HG03520 (cell line): ENCODE measurements around the gene ZNF672.
A peak's percentile ranks its signal among the peaks of the same experiment; 100 is the strongest.
"Not testable (repeated sequence)": the region's sequence is repeated elsewhere in the genome, so short reads cannot be mapped to it uniquely, and the experiment has no call there.

Experiments
- ATAC-seq: cut with Tn5 transposase; IDR thresholded peaks from one replicate; pipeline ENCODE4 v1.9.1; 2021; ENCODE audit warnings: mild to moderate bottlenecking, moderate library complexity; ENCODE audit not compliant: unreplicated experiment

Gene ZNF672

DNA sequence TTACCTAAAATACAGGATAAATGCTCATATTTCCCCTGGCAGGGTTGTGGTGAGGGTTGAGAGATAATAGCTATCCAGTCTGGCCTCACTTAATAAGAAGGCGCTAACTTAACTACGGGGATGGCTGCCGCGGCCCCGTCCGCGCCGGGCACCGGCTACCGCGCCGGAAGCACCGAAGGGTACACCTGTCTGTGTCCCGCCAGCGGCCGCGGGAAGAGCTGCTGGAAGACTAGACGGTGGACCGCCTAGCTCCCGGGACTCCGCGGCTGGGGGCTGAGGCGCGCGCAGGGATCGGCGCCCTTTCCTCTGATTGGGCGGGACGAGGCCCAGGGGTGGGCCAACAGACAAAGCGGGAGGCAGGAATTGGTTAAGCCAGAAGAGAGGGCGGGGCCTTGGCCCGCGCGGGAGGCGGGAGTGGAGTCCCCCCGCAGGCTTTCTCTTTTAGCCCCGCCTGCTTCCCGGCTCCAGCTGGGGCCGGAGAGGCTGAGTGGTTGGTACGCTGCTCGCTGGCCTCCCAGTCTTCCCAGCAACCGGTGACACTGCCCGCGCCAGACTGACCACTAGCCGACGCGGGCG is at the start of gene ZNF672:
Gene ZNF672 (plus strand): TSS at position 444 of the 576 bp plus-strand sequence. CDS start 9,051 bp downstream, outside the sequence.
- peak; percentile 80 for ATAC-seq

DNA sequence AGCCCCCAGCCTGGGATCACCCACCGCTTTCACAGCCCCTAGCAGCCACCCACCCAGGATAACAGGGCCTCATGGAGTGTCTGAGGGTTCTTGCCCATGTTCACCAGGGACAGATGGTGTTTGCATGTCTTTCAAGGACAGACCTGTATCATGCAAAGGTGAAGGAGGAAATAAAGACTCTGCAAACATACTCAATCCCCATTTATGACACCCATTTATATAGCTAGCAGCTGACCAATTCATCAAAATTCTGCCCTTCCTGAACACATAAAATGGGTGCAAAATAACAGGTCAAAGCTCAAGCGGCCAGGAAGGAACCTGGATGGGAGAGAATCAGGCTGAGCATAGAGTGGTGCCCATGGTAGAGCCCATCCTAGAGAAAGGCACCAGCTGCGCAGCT is 49.7 kb upstream of the ZNF672 start:
- no peak for ATAC-seq

DNA sequence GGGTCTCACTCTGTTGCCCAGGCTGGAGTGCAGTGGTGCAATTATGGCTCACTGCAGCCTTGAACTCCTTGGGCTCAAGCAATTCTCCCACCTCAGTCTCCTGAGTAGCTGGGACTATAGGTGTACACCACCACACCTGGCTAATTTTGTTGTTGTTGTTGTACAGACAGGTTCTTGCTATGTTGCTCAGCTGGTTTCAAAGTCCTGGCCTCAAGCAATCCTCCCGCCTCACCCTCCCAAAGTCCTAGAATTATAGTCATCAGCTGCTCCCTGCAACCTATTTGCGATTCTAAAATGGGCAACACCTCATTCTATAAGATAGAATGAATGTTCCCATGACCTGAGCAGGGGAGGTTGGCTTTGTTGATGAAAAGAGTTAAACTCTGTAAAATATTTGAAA is 48.7 kb upstream of the ZNF672 start:
- ATAC-seq, result not testable (repeated sequence)

DNA sequence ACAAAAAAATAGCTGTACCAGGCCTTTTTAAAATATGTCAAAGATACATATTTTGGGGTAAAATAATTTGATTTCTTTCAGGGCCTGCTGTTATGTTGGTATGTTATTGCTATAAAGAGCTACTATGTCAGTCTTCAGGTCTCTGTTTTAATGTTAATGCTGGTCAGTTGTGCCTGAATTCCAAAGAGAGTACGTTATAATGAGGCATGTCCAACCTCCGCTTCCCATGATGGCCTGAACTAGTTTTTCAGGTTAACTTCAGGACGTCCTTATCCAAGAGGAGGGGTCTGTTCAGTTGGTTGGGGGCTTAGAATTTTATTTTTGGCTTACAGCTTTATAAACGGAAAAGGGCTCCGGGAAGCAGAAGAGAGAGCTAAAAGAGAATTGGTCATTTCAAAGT is 47.6 kb upstream of the ZNF672 start:
- no peak for ATAC-seq

DNA sequence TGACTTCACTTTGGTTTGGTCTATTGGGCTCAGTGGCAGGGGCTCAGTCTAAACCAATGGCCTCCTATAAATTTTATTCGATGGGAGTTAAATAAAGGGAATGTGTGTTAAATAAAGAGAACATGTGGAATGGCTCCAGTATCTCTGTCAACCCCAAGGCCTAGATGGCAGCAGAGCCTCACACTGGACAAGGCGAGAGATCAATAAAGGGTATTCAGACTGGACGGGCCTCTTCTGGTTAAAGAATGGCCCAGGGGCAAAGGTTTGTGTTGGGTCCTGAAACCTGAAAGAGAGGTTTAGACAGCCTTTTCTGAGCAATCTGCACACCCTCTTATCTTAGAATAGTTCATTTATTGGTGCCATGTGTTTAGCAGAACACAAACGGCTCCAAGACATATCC is 47.0 kb upstream of the ZNF672 start:
- ATAC-seq, result no peak

DNA sequence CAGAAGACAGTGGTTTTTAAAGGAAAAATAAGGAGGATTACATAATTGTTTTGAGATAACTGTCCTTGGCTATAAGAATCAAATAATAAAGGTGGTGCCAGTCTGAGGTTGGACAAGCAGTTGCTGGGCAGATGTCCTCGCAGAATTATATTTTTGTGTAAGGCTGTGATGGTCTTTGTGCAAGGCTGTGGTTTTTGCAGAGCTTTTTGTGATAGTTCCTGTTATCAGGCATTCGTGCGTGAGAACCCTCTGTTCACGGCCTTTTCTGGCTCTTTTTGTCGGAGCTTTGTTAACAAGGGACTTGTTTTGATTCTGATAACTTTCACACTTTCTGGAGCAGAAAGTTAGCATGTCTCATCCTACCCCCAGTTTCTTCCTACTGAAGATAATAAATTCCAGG is 45.7 kb upstream of the ZNF672 start:
- peak; percentile 36 for ATAC-seq

DNA sequence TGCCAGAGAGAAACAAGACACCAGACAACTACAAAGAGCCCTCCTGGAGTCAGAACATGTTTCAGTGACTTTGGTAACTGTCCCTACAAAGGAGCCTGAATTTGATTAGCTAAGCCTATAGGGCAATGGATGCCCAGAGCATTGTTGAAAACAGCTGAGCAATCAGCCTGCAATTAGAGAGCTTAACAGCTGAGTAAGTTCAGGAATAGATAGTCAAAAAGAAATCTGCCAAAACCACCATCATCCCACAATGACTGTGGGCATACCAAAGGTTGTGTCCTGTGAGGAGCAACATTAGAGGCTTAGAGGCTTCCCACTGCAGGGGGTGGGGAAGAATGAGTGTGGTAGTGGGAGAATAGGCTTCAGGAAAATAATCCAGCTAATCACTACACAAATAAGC is 44.4 kb upstream of the ZNF672 start:
- peak; percentile 91 for ATAC-seq

DNA sequence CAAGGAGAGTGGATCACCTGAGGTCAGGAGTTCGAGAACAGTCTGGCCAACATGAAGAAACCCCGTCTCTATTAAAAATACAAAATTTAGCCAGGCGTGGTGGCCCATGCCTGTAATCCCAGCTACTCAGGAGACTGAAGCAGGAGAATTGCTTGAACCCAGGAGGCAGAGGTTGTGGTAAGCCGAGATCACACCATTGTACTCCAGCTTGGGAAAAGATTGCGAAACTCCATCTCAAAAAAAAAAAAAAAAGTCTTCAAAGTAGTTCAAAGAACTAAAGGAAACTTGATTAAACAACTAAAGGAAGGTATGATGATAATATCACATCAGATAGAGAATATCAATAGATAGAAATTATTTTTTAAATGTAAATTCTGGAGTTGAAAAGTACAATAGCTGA is 43.4 kb upstream of the ZNF672 start:
- not testable (repeated sequence) for ATAC-seq

DNA sequence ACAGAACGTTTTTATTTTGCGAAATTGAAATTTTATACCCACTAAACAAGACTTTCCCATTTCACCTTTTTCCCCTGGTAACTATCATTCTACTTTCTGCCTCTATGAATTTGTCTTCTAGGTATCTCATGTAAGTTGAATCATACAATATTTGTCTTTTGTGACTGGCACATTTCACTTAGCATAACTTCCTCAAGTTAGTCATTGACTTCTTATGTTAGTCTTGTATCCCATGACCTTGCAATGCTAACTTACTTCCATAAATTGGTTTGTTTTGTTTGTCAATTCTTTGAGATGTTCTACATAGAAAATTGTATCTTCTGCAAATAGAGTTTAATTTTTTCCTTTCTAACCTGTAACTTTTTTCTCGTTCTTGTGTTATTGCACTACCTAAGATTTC is 39.2 kb upstream of the ZNF672 start:
- ATAC-seq, result no peak

DNA sequence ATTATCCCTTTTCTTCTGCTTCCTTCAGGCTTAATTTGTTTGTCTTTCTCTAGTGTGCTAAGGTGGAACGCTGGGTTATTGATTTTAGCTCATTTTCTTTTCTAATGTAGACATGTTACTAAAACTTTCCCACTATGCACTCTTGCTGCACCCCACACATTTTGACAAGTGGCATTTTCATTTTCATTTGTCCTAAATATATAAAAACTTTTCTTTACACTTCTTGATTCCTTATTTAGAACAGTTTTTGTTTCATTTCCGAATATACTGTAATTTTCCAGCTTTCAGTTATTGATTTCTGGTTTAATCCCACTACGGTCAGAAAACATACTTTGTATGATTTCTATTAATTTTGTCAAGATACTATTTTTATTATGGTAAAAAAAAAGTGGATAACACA is 37.6 kb upstream of the ZNF672 start:
- no peak for ATAC-seq

DNA sequence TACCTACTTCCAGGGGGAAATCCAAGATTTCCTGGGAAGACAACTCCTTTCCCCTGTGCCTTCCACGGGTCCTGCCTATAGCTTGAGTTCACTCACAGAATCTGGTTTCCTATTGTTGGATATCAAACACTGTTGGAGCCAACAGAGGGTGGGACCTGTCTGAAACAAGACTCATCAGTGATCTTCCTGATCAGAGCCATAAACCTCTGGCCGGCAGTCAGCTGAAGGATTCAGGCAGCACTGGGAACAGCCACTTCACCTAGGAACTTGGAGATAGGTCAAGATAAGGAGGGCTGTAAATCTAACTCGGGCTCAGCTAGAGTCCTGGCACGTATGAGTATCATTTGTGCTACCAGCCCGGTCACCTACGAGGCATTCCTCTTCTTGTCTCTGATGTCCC is 35.6 kb upstream of the ZNF672 start:
- no peak for ATAC-seq

DNA sequence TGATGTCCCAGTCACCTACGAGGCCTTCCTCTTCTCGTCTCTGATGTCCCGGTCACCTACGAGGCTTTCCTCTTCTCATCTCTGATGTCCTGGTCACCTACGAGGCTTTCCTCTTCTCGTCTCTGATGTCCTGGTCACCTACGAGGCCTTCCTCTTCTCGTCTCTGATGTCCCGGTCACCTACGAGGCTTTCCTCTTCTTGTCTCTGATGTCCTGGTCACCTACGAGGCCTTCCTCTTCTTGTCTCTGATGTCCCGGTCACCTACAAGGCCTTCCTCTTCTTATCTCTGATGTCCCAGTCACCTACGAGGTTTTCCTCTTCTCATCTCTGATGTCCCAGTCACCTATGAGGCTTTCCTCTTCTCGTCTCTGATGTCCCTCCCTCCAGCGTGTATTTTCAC is 34.5 kb upstream of the ZNF672 start:
- ATAC-seq, result not testable (repeated sequence)

DNA sequence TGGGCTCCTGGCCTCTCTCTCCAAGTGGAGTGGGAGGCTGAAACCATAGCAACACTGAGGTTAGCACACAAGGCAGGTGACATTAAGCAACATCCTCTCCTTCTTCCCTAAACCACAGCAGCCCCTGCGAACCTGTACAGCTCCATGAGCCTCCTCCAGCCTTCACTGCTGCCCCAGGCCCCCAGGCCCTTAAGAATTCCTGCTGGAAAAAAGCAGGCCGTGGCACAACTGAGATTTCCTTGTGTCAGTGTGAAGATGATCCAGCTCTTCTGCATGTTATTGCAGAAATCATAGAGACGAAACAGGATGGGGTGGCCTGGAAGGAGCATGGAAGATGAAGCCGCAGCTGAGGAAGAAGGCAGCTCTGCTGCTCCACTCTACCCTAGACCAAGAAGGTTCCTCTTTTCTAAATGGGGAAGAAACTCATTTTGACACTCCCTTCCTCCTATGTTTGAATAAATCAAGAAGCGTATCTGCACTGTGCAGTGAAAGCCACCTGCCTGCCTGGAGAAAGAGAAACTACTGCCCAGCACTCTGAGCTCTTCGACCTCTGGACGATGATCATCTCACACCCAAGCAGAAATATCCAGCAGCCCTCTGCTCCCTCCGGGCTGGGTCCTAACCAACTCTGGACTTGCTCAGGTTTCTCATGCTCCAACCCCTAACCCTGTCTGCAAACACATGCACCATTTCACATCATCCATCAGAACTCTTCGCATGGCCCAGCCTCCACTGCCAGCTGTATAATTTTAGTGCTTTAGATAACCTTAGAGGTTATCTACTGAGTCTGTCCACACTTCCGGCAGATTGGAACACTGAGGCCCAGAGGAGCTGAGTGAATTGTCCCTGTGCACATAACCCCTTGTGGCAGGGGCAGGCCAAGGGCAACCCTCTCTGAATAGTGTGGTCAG is 33.0 kb upstream of the ZNF672 start:
- ATAC-seq, result peak; percentile 90

DNA sequence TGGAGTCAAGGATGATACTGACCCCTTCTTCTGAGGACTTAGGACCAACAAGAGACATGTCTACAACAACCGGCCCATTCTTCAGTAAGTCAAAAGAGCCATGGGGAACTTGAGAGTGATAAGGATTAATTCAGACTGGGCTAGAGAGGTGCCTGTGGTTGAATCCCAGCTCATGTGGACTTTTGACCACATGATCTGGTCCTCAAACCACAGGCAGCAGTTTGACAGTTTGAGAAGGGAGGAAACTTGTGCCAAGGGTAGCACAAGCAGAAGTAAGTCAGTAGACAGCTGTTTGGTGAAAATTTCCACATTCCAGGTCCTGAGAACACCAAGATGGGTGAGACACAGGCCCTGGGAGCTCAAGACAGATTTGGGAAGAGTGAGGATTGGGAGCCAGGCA is 32.1 kb upstream of the ZNF672 start:
- ATAC-seq, result no peak

DNA sequence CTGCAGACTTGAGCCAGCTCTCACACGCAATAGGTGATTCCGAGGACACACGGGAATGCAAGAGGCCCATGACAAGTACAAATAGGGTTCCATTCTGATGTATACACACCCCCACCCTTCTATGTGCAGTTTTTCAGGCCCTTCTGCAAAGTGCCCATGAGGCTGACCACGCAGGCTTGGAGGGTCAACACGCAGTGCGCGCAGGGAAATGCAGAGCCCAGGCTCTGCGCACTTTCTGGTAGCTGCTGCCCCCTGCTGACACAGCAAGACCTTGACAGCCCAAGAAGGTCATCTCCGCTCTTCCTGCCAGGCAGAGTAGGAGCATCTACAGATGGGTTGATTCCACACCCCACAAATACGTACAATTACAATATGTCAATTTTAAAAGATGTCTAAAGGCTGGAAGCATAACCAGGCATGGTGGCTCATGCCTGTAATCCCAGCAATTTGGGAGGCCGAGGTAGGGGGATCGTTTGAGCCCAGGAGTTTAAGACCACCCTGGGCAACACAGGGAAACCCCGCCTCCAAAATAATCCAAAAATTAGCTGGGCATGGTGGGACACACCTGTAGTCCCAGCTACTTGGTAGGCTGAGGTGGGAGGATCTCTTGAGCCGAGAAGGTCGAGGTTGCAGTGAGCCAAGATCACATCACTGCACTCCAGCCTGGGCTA is 30.8 kb upstream of the ZNF672 start:
- peak; percentile 55 for ATAC-seq

DNA sequence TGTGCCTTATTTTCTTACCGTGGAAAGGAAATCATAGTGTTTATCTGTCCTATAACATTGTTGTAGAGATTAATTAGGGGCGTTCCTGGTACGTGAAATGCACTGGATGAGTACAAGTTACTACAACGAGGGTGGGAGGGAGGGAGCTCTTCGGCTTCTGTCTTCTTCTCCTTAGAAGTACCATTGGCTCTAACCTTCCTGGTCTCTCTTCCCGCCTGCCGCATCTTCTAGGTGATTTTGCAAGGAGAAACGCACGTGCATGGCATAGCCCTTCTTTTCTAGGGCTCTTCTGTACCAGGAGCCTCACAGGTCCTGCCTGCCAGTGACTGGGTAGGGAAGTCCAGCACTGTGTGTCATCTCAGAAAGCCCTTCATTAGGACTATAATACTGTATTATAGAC is 29.1 kb upstream of the ZNF672 start:
- ATAC-seq, result no peak

DNA sequence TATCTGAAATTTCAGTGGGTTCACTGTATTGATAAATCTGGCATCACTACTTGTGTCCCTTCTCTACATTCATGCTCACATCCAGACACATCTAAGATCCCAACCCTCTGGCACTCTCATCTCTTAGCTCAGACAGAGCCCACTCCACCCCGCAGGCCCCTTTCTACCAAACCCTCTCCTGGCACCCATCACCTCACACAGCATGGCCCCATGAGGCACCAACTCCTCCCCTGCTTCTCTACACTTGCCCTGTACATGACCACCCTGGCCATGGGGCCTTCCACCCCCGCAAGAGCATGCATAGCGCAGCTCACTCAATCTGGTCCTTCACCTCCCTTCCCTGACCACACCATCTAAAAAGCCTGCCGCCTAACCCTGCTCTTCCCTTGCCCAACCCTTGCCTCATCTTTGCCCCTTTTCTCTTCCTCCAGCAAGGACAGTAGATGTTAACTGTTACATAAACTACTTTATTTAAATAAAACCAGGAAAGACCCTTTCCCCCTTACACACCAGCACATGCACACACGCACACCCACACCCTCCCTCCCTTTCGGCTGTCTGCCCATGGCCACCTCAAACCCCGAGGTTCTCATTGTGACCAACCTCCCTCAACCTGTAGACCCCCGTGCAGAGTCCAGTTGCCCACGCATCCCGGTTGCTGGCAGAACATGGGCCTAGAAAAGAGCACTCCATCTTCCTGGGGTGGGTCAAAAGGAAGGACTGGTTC is 27.9 kb upstream of the ZNF672 start:
- no peak for ATAC-seq

DNA sequence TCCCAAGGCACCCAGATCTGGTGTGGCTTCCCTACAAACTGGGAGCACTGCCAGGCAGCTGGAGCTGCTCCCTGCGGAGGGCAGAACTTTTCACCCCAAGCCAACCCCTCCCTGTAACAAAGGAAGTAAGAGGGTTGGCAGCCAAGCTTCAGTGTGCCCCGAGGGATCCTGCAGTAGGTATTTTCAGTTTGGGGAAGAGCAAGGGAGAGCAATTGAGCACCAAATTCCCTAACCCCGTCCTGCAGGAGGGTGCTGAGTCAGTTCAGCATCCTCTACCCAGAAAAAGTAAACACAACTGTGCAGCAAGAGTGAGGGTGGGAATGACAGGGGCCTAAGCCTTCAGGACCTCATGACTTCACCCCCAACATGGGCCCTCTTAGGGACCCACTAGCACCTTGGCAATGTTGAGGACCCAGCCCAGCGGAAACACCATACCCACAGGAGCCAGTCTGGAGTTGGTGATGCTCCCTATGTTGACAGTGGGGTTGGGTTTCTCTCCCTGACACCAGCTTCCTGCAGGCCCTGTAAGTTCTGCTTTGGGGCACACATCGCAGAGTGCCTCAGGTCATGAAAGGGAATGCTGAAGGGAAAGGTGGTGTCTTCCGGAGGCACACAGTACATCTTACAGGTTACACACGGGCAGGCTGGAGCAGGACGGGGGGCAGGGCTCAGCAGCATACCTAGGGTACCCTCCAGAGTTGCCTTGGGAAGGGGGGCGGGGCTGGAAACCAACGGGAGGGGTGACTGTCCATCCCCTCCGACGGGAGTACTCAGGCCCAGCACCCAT is 27.1 kb upstream of the ZNF672 start:
- no peak for ATAC-seq

DNA sequence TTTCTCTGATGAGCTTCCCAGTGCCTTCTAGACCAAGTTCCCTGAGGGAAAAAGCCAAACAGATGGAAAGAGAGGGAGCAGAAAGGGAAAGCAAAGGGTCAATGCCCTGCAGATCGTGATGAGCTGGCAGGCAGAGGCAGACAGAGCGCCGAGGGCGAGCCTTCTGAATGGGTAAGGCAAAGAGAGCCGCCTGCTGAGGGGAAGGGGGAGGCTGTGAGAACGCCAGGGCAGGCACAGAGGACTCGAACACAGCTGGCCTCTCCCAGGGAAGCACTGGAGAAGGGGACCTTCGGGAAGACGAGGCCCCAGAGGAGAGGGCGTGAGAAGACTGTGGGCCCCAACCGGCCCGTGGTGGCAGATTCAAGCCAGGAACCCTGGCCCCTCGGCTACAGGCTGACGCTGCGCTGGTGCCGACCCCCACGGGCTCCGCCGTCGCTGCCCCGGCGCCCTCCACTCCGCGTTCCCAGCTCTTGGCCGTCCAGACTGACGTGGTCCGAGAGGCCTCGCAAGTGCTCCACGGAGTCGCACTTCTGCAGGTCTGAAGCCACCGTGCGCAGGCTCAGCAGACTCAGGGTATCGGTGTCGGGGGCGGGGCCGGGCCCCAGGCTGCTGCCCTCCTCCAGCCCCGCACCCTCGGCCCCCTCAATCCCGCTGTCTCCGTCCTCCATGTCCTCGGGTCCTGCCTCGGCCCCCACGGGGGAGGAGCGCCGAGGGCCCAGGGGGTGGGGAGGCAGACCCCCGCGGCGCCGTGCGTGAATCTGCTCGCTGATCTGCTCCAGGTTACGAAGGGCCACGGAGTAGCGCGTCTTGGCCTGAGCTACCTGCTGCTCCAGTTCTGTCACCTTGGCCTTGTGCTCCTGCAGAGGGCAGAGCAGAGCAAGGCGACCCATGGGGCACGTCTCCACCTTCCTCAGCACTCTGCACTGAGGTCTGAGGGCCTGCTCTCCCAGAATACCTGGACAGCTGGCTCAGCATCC is 26.2 kb upstream of the ZNF672 start:
- no peak for ATAC-seq
